Lower lobe of right lung (tissue), 2 donors: ENCODE results near the gene CACNA1A. TPM values are rescaled to one million over a fixed set of nuclear protein-coding genes. Genes with fewer than 3 reads are reported as not detected.

Experiments
- ATAC-seq, 2 donors: fragments of 200-7000 bp; cut with Tn5 transposase; one replicate each; pipeline ENCODE4 v1.9.1; 2020 to 2022; ENCODE audit warnings: mild to moderate bottlenecking in 2 of 2, moderate library complexity in 2 of 2
- DNase-seq: peaks from one replicate; pipeline ENCODE4 v3.0.0-alpha.2; 2020
- H3K27ac ChIP-seq: fragments of 200-600 bp; one replicate; pipeline ENCODE4 v1.8.0; 2022
- H3K27me3 ChIP-seq: fragments of 200-600 bp; one replicate; pipeline ENCODE4 v1.8.0; 2022; ENCODE audit warnings: low read depth
- H3K36me3 ChIP-seq: fragments of 200-600 bp; one replicate; pipeline ENCODE4 v1.8.0; 2022; ENCODE audit warnings: mild to moderate bottlenecking
- H3K4me1 ChIP-seq: fragments of 200-600 bp; one replicate; pipeline ENCODE4 v1.8.0; 2022
- H3K4me3 ChIP-seq: fragments of 200-600 bp; one replicate; pipeline ENCODE4 v1.8.0; 2022; ENCODE audit warnings: mild to moderate bottlenecking
- H3K9me3 ChIP-seq: fragments of 200-600 bp; one replicate; pipeline ENCODE4 v1.8.0; 2022
- CTCF ChIP-seq: fragments of 200-600 bp; IDR thresholded peaks from one replicate; pipeline ENCODE4 v1.8.0; 2022; ENCODE audit warnings: antibody characterized with exemption, mild to moderate bottlenecking
- intact Hi-C: fragments of 100-400 bp; cut with DNase I; formaldehyde crosslinking; loops from one replicate; pipeline ENCODE4 v1.11.0; 2022
- total RNA-seq: library from RNA; stranded (reverse); fragmentation: NEBNext Ultra II Directional; extraction: Animal tissue kit (Norgen Biotek cat#: 25700); gene quantifications from one replicate; pipeline ENCODE4 v1.2.1, GENCODE V29; 2021
- donor health status: DM: no; HTN: yes; CAD: no; lungs with severe emphysema.

The CACNA1A gene
- total RNA-seq, 1 donor from 2014 or later: 0.71 TPM

GRCh38 chr19:13252569-13253335 is 253.5 kb downstream of the CACNA1A start:
- Histone ChIP-seq H3K36me3 (no peaks in the 10 kb centered on the region), H3K27ac (no peak overlapping the region), H3K9me3 (no peaks in the 10 kb centered on the region), H3K4me1 (no peaks in the 10 kb centered on the region), H3K27me3 (peaks cover 7% of the 10 kb centered on the region), H3K4me3 (no peak overlapping the region)
- no peak for TF ChIP-seq CTCF
- intact Hi-C loops: no loop called here
- DNase-seq (no peak), ATAC-seq (no peak)

GRCh38 chr19:13244920-13245319 is 261.4 kb downstream of the CACNA1A start:
- H3K36me3 ChIP-seq: no peaks in the 10 kb centered on the region
- no peak for TF ChIP-seq CTCF
- H3K27me3 ChIP-seq: no peaks in the 10 kb centered on the region
- H3K4me3 ChIP-seq: no peak overlapping the region
- ATAC-seq (peak in 1 of 2 donors; percentile 7), DNase-seq (no peak)
- no peaks in the 10 kb centered on the region for H3K4me1 ChIP-seq
- no peak overlapping the region for H3K27ac ChIP-seq
- intact Hi-C loops: no loop called here
- H3K9me3 ChIP-seq: no peaks in the 10 kb centered on the region

- peak in 1 of 2 donors; percentile 41 for ATAC-seq
- no peak overlapping the region for H3K27ac ChIP-seq
- no peaks in the 10 kb centered on the region for H3K9me3 ChIP-seq
- intact Hi-C loops: no loop called here
- no peak overlapping the region for H3K4me3 ChIP-seq
- no peaks in the 10 kb centered on the region for H3K27me3 ChIP-seq
- DNase-seq: no peak
- H3K4me1 ChIP-seq: no peaks in the 10 kb centered on the region
- no peaks in the 10 kb centered on the region for H3K36me3 ChIP-seq
- TF ChIP-seq CTCF: no peak
These were observed 264.8 kb downstream of the CACNA1A start for GRCh38 chr19:13241231-13242104.

- intact Hi-C loops: no loop called here
- Histone ChIP-seq H3K9me3 (no peaks in the 10 kb centered on the region), H3K36me3 (no peaks in the 10 kb centered on the region), H3K4me1 (no peaks in the 10 kb centered on the region), H3K4me3 (no peak overlapping the region), H3K27me3 (no peaks in the 10 kb centered on the region), H3K27ac (no peak overlapping the region)
- no peak for DNase-seq
- TF ChIP-seq CTCF: no peak
- ATAC-seq: no peak
These were observed 265.8 kb downstream of the CACNA1A start for GRCh38 chr19:13240312-13241022.

- intact Hi-C loops: no loop called here
- Histone ChIP-seq H3K27me3 (no peaks in the 10 kb centered on the region), H3K36me3 (no peaks in the 10 kb centered on the region), H3K4me3 (no peak overlapping the region), H3K4me1 (peaks cover 7% of the 10 kb centered on the region), H3K27ac (no peak overlapping the region), H3K9me3 (no peaks in the 10 kb centered on the region)
- TF ChIP-seq CTCF: no peak
- no peak for ATAC-seq
- DNase-seq: no peak
These were observed 267.3 kb downstream of the CACNA1A start for GRCh38 chr19:13238891-13239534.
